ENCODE results near the gene ANKRD44.
"Not testable (repeated sequence)": the region's sequence is repeated elsewhere in the genome, so short reads cannot be mapped to it uniquely, and the experiment has no call there.

The ANKRD44 gene

GRCh38 chr2:197055045-197055444, 255.5 kb downstream of the ANKRD44 start:
- no peaks in the 10 kb centered on the region for H3K36me3 ChIP-seq (replicated peaks)
- no peaks in the 10 kb centered on the region for H3K4me1 ChIP-seq
- H3K4me3 ChIP-seq, result no peak overlapping the region
- DNase-seq (ENCODE audit: low spot score in 2 of 2), result no peak
- in situ Hi-C loops (cut with MboI; ENCODE audit: low sequenced_read_pairs), result no loop called here
- no peaks in the 10 kb centered on the region for H3K9me3 ChIP-seq
- no peaks in the 10 kb centered on the region for H3K27me3 ChIP-seq (ENCODE audit: low read depth)

GRCh38 chr2:197054437-197054836, 256.1 kb downstream of the ANKRD44 start:
- Histone ChIP-seq H3K36me3 (replicated peaks) (no peaks in the 10 kb centered on the region), H3K9me3 (no peaks in the 10 kb centered on the region), H3K27me3 (ENCODE audit: low read depth) (no peaks in the 10 kb centered on the region), H3K4me1 (no peaks in the 10 kb centered on the region), H3K4me3 (no peak overlapping the region)
- in situ Hi-C loops (cut with MboI; ENCODE audit: low sequenced_read_pairs), result no loop called here
- no peak for DNase-seq (ENCODE audit: low spot score in 2 of 2)

GRCh38 chr2:197052356-197052755, 258.2 kb downstream of the ANKRD44 start:
- Histone ChIP-seq H3K4me1 (no peaks in the 10 kb centered on the region), H3K27me3 (ENCODE audit: low read depth) (no peaks in the 10 kb centered on the region), H3K4me3 (no peak overlapping the region), H3K9me3 (no peaks in the 10 kb centered on the region), H3K36me3 (replicated peaks) (no peaks in the 10 kb centered on the region)
- DNase-seq (ENCODE audit: low spot score in 2 of 2), result no peak
- in situ Hi-C loops (cut with MboI; ENCODE audit: low sequenced_read_pairs), result no loop called here

GRCh38 chr2:197045115-197045514, 265.5 kb downstream of the ANKRD44 start:
- no peak overlapping the region for H3K4me3 ChIP-seq

GRCh38 chr2:197042739-197043196, 267.8 kb downstream of the ANKRD44 start:
- no peak overlapping the region for H3K4me3 ChIP-seq
- no peaks in the 10 kb centered on the region for H3K9me3 ChIP-seq
- no peak for DNase-seq (ENCODE audit: low spot score in 2 of 2)
- H3K36me3 ChIP-seq (replicated peaks), result no peaks in the 10 kb centered on the region
- H3K4me1 ChIP-seq, result no peaks in the 10 kb centered on the region
- H3K27me3 ChIP-seq (ENCODE audit: low read depth), result peaks cover 3% of the 10 kb centered on the region; the same call in 1 of the 2 replicates
- in situ Hi-C loops (cut with MboI; ENCODE audit: low sequenced_read_pairs), result no loop called here

More at GRCh38 chr2:197045115-197045514, 265.5 kb downstream of the ANKRD44 start:
- Histone ChIP-seq H3K4me1 (no peaks in the 10 kb centered on the region), H3K9me3 (no peaks in the 10 kb centered on the region), H3K27me3 (ENCODE audit: low read depth) (peaks cover 3% of the 10 kb centered on the region; the same call in 1 of the 2 replicates), H3K36me3 (replicated peaks) (no peaks in the 10 kb centered on the region)
- in situ Hi-C loops (cut with MboI; ENCODE audit: low sequenced_read_pairs), result no loop called here
- no peak for DNase-seq (ENCODE audit: low spot score in 2 of 2)

GRCh38 chr2:197037863-197038398, 272.6 kb downstream of the ANKRD44 start:
- Histone ChIP-seq H3K9me3 (no peaks in the 10 kb centered on the region), H3K36me3 (replicated peaks) (no peaks in the 10 kb centered on the region), H3K4me1 (no peaks in the 10 kb centered on the region), H3K27me3 (ENCODE audit: low read depth) (no peaks in the 10 kb centered on the region), H3K4me3 (no peak overlapping the region)
- no peak for DNase-seq (ENCODE audit: low spot score in 2 of 2)
- in situ Hi-C loops (cut with MboI; ENCODE audit: low sequenced_read_pairs), result no loop called here

- in situ Hi-C loops (cut with MboI; ENCODE audit: low sequenced_read_pairs), result no loop called here
- H3K36me3 ChIP-seq (replicated peaks), result no peaks in the 10 kb centered on the region
These were observed 275.6 kb downstream of the ANKRD44 start for GRCh38 chr2:197035002-197035401.

DNA sequence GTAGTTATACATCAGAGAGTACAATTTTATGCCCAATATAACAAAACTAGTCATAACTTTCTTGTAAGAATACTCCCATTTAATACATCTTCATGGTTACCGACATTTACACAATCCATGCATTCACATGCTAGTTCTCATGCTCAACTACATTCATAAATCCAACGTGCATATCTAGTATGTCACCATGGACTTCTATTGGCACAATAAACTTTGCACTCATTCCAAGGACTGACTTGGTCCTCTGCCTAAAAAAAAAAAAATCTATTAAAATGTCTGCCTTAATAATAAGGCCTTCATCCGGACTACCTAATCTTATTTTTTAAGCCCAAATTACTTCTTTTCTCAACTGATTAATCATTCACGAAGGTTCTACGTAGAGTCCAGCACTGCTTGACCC, 276.3 kb downstream of the ANKRD44 start:
- H3K36me3 ChIP-seq (replicated peaks), result no peaks in the 10 kb centered on the region
- H3K27me3 ChIP-seq (ENCODE audit: low read depth), result no peaks in the 10 kb centered on the region
- in situ Hi-C loops (cut with MboI; ENCODE audit: low sequenced_read_pairs), result no loop called here
- DNase-seq (ENCODE audit: low spot score in 2 of 2), result no peak
- H3K4me1 ChIP-seq, result no peaks in the 10 kb centered on the region
- no peaks in the 10 kb centered on the region for H3K9me3 ChIP-seq
- no peak overlapping the region for H3K4me3 ChIP-seq

More at GRCh38 chr2:197035002-197035401, 275.6 kb downstream of the ANKRD44 start:
- Histone ChIP-seq H3K4me3 (no peak overlapping the region), H3K9me3 (no peaks in the 10 kb centered on the region), H3K4me1 (no peaks in the 10 kb centered on the region), H3K27me3 (ENCODE audit: low read depth) (no peaks in the 10 kb centered on the region)
- no peak for DNase-seq (ENCODE audit: low spot score in 2 of 2)

- Histone ChIP-seq H3K4me1 (no peaks in the 10 kb centered on the region), H3K9me3 (no peaks in the 10 kb centered on the region), H3K36me3 (replicated peaks) (no peaks in the 10 kb centered on the region), H3K4me3 (no peak overlapping the region), H3K27me3 (ENCODE audit: low read depth) (no peaks in the 10 kb centered on the region)
- DNase-seq (ENCODE audit: low spot score in 2 of 2), result no peak
- in situ Hi-C loops (cut with MboI; ENCODE audit: low sequenced_read_pairs), result no loop called here
These were observed 277.4 kb downstream of the ANKRD44 start for GRCh38 chr2:197033222-197033621.

DNA sequence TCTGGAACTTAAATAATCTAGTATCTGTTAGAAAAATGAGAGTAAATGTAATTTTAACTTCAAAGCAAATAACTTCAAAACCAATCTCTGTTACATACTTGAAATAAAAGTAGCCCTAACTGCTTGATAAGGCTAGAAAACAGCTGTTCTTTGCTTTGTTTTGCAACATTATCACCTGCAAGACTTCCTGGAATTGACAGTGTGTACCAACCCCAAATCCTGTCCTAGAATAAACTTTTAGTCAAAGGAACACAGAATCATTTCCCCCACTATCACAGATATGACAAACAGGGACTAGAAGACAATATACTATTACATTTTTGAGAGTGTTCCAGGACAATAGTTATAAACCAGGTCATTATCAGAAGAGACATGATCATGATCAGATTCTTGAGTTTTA, 278.8 kb downstream of the ANKRD44 start:
- H3K36me3 ChIP-seq (replicated peaks), result no peaks in the 10 kb centered on the region
- no peak for DNase-seq (ENCODE audit: low spot score in 2 of 2)

DNA sequence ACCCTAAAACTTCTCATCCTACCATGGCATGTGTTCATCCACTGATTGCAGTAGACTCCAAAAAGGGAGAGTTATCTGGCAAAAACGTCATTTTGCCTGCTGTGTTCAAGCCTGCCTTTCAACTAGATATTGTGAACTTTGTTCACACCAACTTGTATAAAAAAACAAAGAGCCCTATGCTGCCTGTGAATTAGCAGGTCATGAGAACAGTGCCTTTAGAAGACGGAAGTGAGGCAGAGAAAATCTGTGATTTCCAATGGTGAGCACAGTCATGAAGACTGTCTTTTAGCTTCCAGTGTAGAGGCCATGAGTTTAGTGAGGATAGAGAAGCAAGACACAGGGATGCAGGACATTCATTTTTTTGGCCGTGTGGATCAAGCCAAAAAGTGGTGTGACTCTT, 280.5 kb downstream of the ANKRD44 start:
- DNase-seq (ENCODE audit: low spot score in 2 of 2), result no peak
- Histone ChIP-seq H3K4me3 (no peak overlapping the region), H3K27me3 (ENCODE audit: low read depth) (no peaks in the 10 kb centered on the region), H3K36me3 (replicated peaks) (no peaks in the 10 kb centered on the region), H3K9me3 (no peaks in the 10 kb centered on the region), H3K4me1 (no peaks in the 10 kb centered on the region)
- in situ Hi-C loops (cut with MboI; ENCODE audit: low sequenced_read_pairs), result no loop called here

More for the DNA sequence above, 278.8 kb downstream of the ANKRD44 start:
- no peak overlapping the region for H3K4me3 ChIP-seq
- H3K27me3 ChIP-seq (ENCODE audit: low read depth), result no peaks in the 10 kb centered on the region
- no peaks in the 10 kb centered on the region for H3K4me1 ChIP-seq
- in situ Hi-C loops (cut with MboI; ENCODE audit: low sequenced_read_pairs), result no loop called here
- H3K9me3 ChIP-seq, result no peaks in the 10 kb centered on the region

- Histone ChIP-seq H3K36me3 (replicated peaks) (no peaks in the 10 kb centered on the region), H3K4me3 (no peak overlapping the region), H3K27me3 (ENCODE audit: low read depth) (no peaks in the 10 kb centered on the region), H3K4me1 (no peaks in the 10 kb centered on the region), H3K9me3 (no peaks in the 10 kb centered on the region)
- no peak for DNase-seq (ENCODE audit: low spot score in 2 of 2)
- in situ Hi-C loops (cut with MboI; ENCODE audit: low sequenced_read_pairs), result no loop called here
These were observed 281.9 kb downstream of the ANKRD44 start for GRCh38 chr2:197028633-197029032.

DNA sequence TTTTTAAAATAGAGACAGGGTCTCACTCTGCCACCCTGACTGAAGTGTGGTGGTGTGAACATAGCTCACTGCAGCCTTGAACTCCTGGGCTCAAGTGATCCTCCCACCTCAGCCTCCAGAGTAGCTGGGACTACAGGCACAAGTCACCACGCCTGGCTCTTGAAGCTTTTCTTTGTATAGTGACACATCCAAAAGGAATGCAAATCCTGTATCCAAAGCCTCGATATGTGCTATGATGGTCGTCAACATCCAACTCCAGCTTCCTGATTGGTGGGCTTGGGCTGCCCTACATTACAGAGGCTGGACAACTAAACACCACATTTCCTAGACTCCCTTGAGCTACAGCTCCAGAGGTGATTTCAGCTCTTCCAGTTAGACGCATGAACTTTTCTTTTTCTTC, 282.4 kb downstream of the ANKRD44 start:
- Histone ChIP-seq H3K4me1 (no peaks in the 10 kb centered on the region), H3K36me3 (replicated peaks) (no peaks in the 10 kb centered on the region), H3K9me3 (no peaks in the 10 kb centered on the region), H3K27me3 (ENCODE audit: low read depth) (no peaks in the 10 kb centered on the region), H3K4me3 (no peak overlapping the region)
- in situ Hi-C loops (cut with MboI; ENCODE audit: low sequenced_read_pairs), result no loop called here
- no peak for DNase-seq (ENCODE audit: low spot score in 2 of 2)

DNA sequence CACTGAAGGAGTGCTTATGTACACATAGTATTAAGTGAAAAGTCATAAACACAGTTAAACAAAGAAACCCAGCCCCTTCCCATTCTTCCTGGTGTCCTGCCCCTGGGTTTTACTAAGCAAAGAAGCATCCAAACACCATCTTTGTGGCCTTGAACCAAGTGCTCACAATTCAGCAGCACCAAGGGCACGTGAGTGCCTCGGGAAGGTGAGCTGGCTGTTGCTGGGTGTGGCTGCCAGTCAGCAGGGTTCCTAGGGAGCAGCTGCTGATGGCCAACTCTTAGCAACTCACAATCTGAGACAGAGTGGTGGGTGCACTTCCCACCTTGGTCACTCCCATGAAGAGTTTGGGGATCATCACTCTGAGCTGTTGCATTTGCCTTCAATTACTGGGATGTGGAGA, 286.4 kb downstream of the ANKRD44 start:
- DNase-seq (ENCODE audit: low spot score in 2 of 2), result no peak
- no peak overlapping the region for H3K4me3 ChIP-seq
- H3K27me3 ChIP-seq (ENCODE audit: low read depth), result no peaks in the 10 kb centered on the region
- peaks cover 7% of the 10 kb centered on the region for H3K4me1 ChIP-seq
- no peaks in the 10 kb centered on the region for H3K9me3 ChIP-seq
- no peaks in the 10 kb centered on the region for H3K36me3 ChIP-seq (replicated peaks)
- in situ Hi-C loops (cut with MboI; ENCODE audit: low sequenced_read_pairs), result no loop called here

DNA sequence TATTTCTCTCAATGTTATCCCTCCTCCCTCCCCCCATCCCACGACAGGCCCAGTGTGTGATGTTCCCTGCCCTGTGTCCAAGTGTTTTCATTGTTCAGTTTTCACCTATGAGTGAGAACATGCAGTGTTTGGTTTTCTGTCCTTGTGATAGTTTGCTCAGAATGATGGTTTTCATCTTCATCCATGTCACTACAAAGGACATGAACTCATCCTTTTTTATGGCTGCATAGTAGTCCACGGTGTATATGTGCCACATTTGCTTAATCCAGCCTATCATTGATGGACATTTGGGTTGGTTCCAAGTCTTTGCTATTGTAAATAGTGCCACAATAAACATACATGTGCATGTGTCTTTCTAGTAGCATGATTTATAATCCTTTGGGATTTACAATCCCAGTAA, 289.7 kb downstream of the ANKRD44 start:
- DNase-seq (ENCODE audit: low spot score in 2 of 2); H3K36me3 ChIP-seq (replicated peaks); H3K27me3 ChIP-seq (ENCODE audit: low read depth); H3K4me3 ChIP-seq; H3K9me3 ChIP-seq; H3K4me1 ChIP-seq; in situ Hi-C loops (cut with MboI; ENCODE audit: low sequenced_read_pairs): not testable (repeated sequence)
